Measurements from ENCODE around the gene PRDM4.

DNA sequence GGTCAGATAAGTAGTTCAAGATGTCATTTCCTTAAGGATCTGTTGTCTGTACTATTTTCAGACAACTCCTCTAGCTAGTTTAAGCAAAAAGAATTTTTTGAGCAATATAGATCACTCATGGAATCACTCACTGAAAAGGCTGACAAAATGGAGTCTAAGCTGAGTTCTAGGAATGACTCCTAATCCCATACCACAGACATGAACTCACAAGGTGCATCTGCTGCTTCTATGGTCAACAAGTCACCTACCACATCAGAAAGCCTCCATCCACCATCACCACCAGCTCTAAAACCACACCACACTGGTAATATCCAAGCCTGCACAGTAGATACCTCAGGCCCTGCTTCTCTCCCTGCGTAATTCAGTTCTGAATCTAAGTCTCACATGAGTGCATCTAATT is 42.3 kb downstream of the PRDM4 start:
- TF ChIP-seq CHD1 (IDR thresholded peaks at IDR 0.05; ENCODE audit: low read depth, low read length): no peak
- no peak for TF ChIP-seq POLR2A (IDR thresholded peaks at IDR 0.05; ENCODE audit: low read depth, low read length)
- TF ChIP-seq RFX5 (IDR thresholded peaks at IDR 0.05; ENCODE audit: low read depth, low read length): no peak
- no peak for TF ChIP-seq RCOR1 (IDR thresholded peaks at IDR 0.05; ENCODE audit: insufficient replicate concordance, low read length)
- TF ChIP-seq, protein P1, sequence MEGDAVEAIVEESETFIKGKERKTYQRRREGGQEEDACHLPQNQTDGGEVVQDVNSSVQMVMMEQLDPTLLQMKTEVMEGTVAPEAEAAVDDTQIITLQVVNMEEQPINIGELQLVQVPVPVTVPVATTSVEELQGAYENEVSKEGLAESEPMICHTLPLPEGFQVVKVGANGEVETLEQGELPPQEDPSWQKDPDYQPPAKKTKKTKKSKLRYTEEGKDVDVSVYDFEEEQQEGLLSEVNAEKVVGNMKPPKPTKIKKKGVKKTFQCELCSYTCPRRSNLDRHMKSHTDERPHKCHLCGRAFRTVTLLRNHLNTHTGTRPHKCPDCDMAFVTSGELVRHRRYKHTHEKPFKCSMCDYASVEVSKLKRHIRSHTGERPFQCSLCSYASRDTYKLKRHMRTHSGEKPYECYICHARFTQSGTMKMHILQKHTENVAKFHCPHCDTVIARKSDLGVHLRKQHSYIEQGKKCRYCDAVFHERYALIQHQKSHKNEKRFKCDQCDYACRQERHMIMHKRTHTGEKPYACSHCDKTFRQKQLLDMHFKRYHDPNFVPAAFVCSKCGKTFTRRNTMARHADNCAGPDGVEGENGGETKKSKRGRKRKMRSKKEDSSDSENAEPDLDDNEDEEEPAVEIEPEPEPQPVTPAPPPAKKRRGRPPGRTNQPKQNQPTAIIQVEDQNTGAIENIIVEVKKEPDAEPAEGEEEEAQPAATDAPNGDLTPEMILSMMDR (conservative IDR thresholded peaks at IDR 0.05; ENCODE audit: low read depth, low read length): no peak
- TF ChIP-seq RAD21 (IDR thresholded peaks at IDR 0.05; ENCODE audit: low read length): no peak
- TF ChIP-seq CEBPB (IDR thresholded peaks at IDR 0.05; ENCODE audit: low read depth, low read length): no peak
- TF ChIP-seq, protein P2, sequence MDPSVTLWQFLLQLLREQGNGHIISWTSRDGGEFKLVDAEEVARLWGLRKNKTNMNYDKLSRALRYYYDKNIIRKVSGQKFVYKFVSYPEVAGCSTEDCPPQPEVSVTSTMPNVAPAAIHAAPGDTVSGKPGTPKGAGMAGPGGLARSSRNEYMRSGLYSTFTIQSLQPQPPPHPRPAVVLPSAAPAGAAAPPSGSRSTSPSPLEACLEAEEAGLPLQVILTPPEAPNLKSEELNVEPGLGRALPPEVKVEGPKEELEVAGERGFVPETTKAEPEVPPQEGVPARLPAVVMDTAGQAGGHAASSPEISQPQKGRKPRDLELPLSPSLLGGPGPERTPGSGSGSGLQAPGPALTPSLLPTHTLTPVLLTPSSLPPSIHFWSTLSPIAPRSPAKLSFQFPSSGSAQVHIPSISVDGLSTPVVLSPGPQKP (IDR thresholded peaks at IDR 0.05; ENCODE audit: borderline replicate concordance, low read depth, low read length): no peak
- TF ChIP-seq MAZ (IDR thresholded peaks at IDR 0.05; ENCODE audit: borderline replicate concordance, low read depth, low read length): no peak
